Parathyroid adenoma (tissue), 2 donors: Measurements from ENCODE around the gene PIGU.

Experiments
- H2AFZ ChIP-seq: fragments of 300-600 bp; sonication (generic); one replicate; pipeline ENCODE4 v1.7.0; 2017; ENCODE audit warnings: antibody characterized with exemption, mild to moderate bottlenecking
- H3K27ac ChIP-seq: fragments of 300-600 bp; sonication (generic); one replicate; pipeline ENCODE4 v1.7.0; 2017
- H3K27me3 ChIP-seq: fragments of 300-600 bp; sonication (generic); one replicate; pipeline ENCODE4 v1.7.0; 2017; ENCODE audit warnings: low read length; ENCODE audit not compliant: control insufficient read depth, insufficient read depth
- H3K36me3 ChIP-seq: fragments of 300-600 bp; sonication (generic); one replicate; pipeline ENCODE4 v1.7.0; 2017; ENCODE audit warnings: low read length; ENCODE audit not compliant: control insufficient read depth, insufficient read depth
- H3K4me1 ChIP-seq: fragments of 300-600 bp; sonication (generic); one replicate; pipeline ENCODE4 v1.7.0; 2017; ENCODE audit warnings: control low read depth
- H3K4me2 ChIP-seq: fragments of 300-600 bp; sonication (generic); one replicate; pipeline ENCODE4 v1.7.0; 2017; ENCODE audit warnings: low read length
- H3K4me3 ChIP-seq: fragments of 300-600 bp; sonication (generic); one replicate; pipeline ENCODE4 v1.7.0; 2017; ENCODE audit warnings: low read depth, low read length
- H3K79me2 ChIP-seq: fragments of 300-600 bp; sonication (generic); one replicate; pipeline ENCODE4 v1.7.0; 2017; ENCODE audit warnings: control low read depth
- H3K9ac ChIP-seq: fragments of 300-600 bp; sonication (generic); one replicate; pipeline ENCODE4 v1.7.0; 2017; ENCODE audit warnings: mild to moderate bottlenecking
- H3K9me3 ChIP-seq: fragments of 300-600 bp; sonication (generic); one replicate; pipeline ENCODE4 v1.7.0; 2017; ENCODE audit warnings: low read length; ENCODE audit not compliant: control insufficient read depth
- CTCF ChIP-seq: fragments of 300-600 bp; sonication (generic); IDR thresholded peaks from one replicate; pipeline ENCODE4 v1.7.0; 2017; ENCODE audit warnings: antibody characterized with exemption, mild to moderate bottlenecking
- donor health status: primary hyperparathyroidism.

The PIGU gene

GRCh38 chr20:34532756-34533155 is 144.1 kb downstream of the PIGU start:
- no peak overlapping the region for H3K4me3 ChIP-seq
- no peak overlapping the region for H2AFZ ChIP-seq
- TF ChIP-seq CTCF: no peak
- no peaks in the 10 kb centered on the region for H3K27me3 ChIP-seq
- no peaks in the 10 kb centered on the region for H3K36me3 ChIP-seq
- H3K79me2 ChIP-seq: peaks cover 24% of the 10 kb centered on the region
- H3K4me2 ChIP-seq: no peak overlapping the region
- H3K9ac ChIP-seq: no peak overlapping the region
- H3K9me3 ChIP-seq: no peaks in the 10 kb centered on the region
- no peak overlapping the region for H3K27ac ChIP-seq
- no peaks in the 10 kb centered on the region for H3K4me1 ChIP-seq

DNA sequence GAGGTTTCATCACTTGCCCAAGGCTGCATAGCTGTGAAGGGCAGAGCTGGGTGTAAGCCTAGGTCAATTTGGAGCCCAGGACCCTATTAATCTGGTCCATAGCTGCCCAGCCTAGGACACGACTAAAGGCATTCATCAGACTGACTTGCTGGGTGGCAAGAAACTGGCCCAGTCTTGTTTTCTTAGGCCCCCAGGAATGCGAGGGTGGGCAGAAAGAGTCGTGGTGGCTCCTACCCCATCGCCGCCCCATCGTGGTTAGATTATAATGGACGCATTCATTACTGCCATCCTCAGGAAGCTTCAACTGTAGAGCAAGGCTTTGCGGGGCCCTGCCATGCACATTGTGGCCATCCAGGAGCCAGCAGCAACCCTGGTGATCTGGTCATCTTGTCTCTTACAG is 144.6 kb downstream of the PIGU start:
- H3K9me3 ChIP-seq: no peaks in the 10 kb centered on the region
- no peak for TF ChIP-seq CTCF
- no peaks in the 10 kb centered on the region for H3K4me1 ChIP-seq
- H3K4me3 ChIP-seq: no peak overlapping the region
- no peaks in the 10 kb centered on the region for H3K27me3 ChIP-seq
- H3K9ac ChIP-seq: no peak overlapping the region
- no peak overlapping the region for H2AFZ ChIP-seq
- H3K36me3 ChIP-seq: no peaks in the 10 kb centered on the region
- no peak overlapping the region for H3K4me2 ChIP-seq
- peaks cover 26% of the 10 kb centered on the region for H3K79me2 ChIP-seq
- no peak overlapping the region for H3K27ac ChIP-seq

GRCh38 chr20:34531608-34532265 is 145.2 kb downstream of the PIGU start:
- H3K27ac ChIP-seq: no peak overlapping the region
- no peak overlapping the region for H3K4me2 ChIP-seq
- no peaks in the 10 kb centered on the region for H3K4me1 ChIP-seq
- H3K9ac ChIP-seq: no peak overlapping the region
- no peak overlapping the region for H2AFZ ChIP-seq
- H3K27me3 ChIP-seq: no peaks in the 10 kb centered on the region
- peaks cover 31% of the 10 kb centered on the region for H3K79me2 ChIP-seq
- H3K9me3 ChIP-seq: no peaks in the 10 kb centered on the region
- H3K4me3 ChIP-seq: no peak overlapping the region
- TF ChIP-seq CTCF: no peak
- no peaks in the 10 kb centered on the region for H3K36me3 ChIP-seq

- H3K9ac ChIP-seq: no peak overlapping the region
- no peaks in the 10 kb centered on the region for H3K36me3 ChIP-seq
- H3K79me2 ChIP-seq: peaks cover 39% of the 10 kb centered on the region
- no peak overlapping the region for H3K27ac ChIP-seq
- H2AFZ ChIP-seq: no peak overlapping the region
- no peak overlapping the region for H3K4me3 ChIP-seq
- H3K9me3 ChIP-seq: no peaks in the 10 kb centered on the region
- no peak for TF ChIP-seq CTCF
- H3K4me2 ChIP-seq: no peak overlapping the region
- H3K4me1 ChIP-seq: peaks cover 2% of the 10 kb centered on the region
- H3K27me3 ChIP-seq: no peaks in the 10 kb centered on the region
These were observed 146.6 kb downstream of the PIGU start for GRCh38 chr20:34530342-34530741.

GRCh38 chr20:34529742-34530141 is 147.2 kb downstream of the PIGU start:
- H2AFZ ChIP-seq: no peak overlapping the region
- peaks cover 5% of the 10 kb centered on the region for H3K4me1 ChIP-seq
- H3K4me3 ChIP-seq: no peak overlapping the region
- H3K27me3 ChIP-seq: no peaks in the 10 kb centered on the region
- TF ChIP-seq CTCF: no peak
- H3K36me3 ChIP-seq: no peaks in the 10 kb centered on the region
- no peak overlapping the region for H3K4me2 ChIP-seq
- peaks cover 44% of the 10 kb centered on the region for H3K79me2 ChIP-seq
- no peaks in the 10 kb centered on the region for H3K9me3 ChIP-seq
- no peak overlapping the region for H3K9ac ChIP-seq
- H3K27ac ChIP-seq: no peak overlapping the region
